DND-41 (cell line): ENCODE data around the gene RSPRY1.

Experiments used
- ATAC-seq: fragments of 200-7000 bp; cut with Tn5 transposase; 3 replicates; pipeline ENCODE4 v1.9.1; 2021; ENCODE audit warnings: low read depth; ENCODE audit not compliant: insufficient read depth
- DNase-seq: peaks from one replicate; pipeline ENCODE4 v3.0.0-alpha.2; 2020
- H2AFZ ChIP-seq: 2 replicates; pipeline ENCODE4 v1.6.0; 2012; ENCODE audit warnings: low read depth, low read length
- H3K27ac ChIP-seq: 2 replicates; pipeline ENCODE4 v1.5.1; 2012; ENCODE audit warnings: low read length, inconsistent platforms
- H3K27me3 ChIP-seq: fragments of 200-600 bp; sonication (generic); 2 replicates; pipeline ENCODE4 v1.6.0; 2012; ENCODE audit warnings: low read length, mild to moderate bottlenecking, inconsistent platforms; ENCODE audit not compliant: insufficient read depth, poor library complexity
- H3K36me3 ChIP-seq: 2 replicates; pipeline ENCODE4 v1.5.1; 2012; ENCODE audit warnings: low read length, inconsistent platforms; ENCODE audit not compliant: insufficient read depth
- H3K4me1 ChIP-seq: 2 replicates; pipeline ENCODE4 v1.5.1; 2012; ENCODE audit warnings: mild to moderate bottlenecking, low read length; ENCODE audit not compliant: insufficient read depth
- H3K4me2 ChIP-seq: 2 replicates; pipeline ENCODE4 v1.6.0; 2012; ENCODE audit warnings: mild to moderate bottlenecking, moderate library complexity, low read length, inconsistent platforms; ENCODE audit not compliant: insufficient read depth
- H3K4me3 ChIP-seq, 2 experiments: fragments of 200-600 bp in 1 of 2; shearing (Covaris generic) in 1 of 2; 2 replicates each; pipeline ENCODE4 v1.5.1; 2012 to 2016; ENCODE audit warnings: inconsistent platforms in 2 of 2, low read length in 2 of 2, mild to moderate bottlenecking in 2 of 2, low read depth in 1 of 2, moderate library complexity in 1 of 2
- H3K79me2 ChIP-seq: 2 replicates; pipeline ENCODE4 v1.6.0; 2012; ENCODE audit warnings: low read length, inconsistent platforms; ENCODE audit not compliant: insufficient read depth
- H3K9ac ChIP-seq: 2 replicates; pipeline ENCODE4 v1.6.0; 2012; ENCODE audit warnings: low read depth, mild to moderate bottlenecking, inconsistent platforms, low read length, moderate library complexity
- H3K9me3 ChIP-seq: 2 replicates; pipeline ENCODE4 v1.5.1; 2012; ENCODE audit warnings: low read length, moderate library complexity, mild to moderate bottlenecking, inconsistent platforms; ENCODE audit not compliant: insufficient read depth, severe bottlenecking
- H4K20me1 ChIP-seq: 2 replicates; pipeline ENCODE4 v1.6.0; 2012; ENCODE audit warnings: low read length; ENCODE audit not compliant: insufficient read depth
- EZH2 ChIP-seq: IDR thresholded peaks from 3 replicates; pipeline ENCODE4 v1.6.1; 2012; ENCODE audit warnings: borderline replicate concordance, low read depth, mild to moderate bottlenecking, moderate library complexity, low read length, inconsistent platforms; ENCODE audit not compliant: severe bottlenecking
- TF ChIP-seq, protein P1 (sequence below): IDR thresholded peaks from 2 replicates; pipeline ENCODE4 v1.5.1; 2012; ENCODE audit warnings: borderline replicate concordance, low read length, moderate library complexity, mild to moderate bottlenecking; ENCODE audit not compliant: poor library complexity, severe bottlenecking; ENCODE audit errors: extremely low read depth

The RSPRY1 gene

DNA sequence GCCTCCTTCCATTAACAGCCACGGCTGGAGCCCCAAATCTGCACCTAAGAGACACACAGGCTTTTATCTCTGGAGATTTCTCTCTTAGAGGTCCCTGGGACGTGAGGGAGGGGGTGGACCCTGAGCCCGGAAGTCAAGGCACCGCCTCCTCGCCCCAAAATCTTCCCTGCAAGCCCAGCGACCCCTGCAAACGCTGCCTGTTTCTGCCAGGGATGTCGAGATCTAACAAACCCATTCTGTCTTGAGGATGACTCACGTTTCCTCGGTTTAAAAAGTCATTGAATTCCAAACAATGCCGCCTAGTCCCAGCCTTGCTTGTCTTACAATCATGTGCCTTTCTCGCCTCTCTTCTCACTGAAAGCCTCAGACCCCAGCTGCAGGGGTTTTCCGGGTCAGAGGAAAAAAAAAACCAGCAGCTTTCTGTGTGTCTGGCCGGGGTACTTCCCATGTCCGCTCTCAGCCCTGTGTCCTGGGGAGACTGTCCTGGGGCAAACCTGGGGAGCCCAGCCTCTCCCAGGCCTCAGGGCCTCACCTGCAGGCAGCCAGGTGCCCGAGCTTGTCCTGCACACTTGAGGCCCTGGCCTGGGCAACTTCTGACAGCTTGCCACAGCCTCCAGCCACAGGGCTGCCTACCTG is 74.3 kb downstream of the RSPRY1 start:
- H3K27me3 ChIP-seq: no peaks in the 10 kb centered on the region
- peaks cover 2% of the 10 kb centered on the region; the same call in 1 of the 2 replicates for H3K4me1 ChIP-seq
- H3K27ac ChIP-seq: no peak overlapping the region
- TF ChIP-seq EZH2: no peak
- TF ChIP-seq, protein P1, sequence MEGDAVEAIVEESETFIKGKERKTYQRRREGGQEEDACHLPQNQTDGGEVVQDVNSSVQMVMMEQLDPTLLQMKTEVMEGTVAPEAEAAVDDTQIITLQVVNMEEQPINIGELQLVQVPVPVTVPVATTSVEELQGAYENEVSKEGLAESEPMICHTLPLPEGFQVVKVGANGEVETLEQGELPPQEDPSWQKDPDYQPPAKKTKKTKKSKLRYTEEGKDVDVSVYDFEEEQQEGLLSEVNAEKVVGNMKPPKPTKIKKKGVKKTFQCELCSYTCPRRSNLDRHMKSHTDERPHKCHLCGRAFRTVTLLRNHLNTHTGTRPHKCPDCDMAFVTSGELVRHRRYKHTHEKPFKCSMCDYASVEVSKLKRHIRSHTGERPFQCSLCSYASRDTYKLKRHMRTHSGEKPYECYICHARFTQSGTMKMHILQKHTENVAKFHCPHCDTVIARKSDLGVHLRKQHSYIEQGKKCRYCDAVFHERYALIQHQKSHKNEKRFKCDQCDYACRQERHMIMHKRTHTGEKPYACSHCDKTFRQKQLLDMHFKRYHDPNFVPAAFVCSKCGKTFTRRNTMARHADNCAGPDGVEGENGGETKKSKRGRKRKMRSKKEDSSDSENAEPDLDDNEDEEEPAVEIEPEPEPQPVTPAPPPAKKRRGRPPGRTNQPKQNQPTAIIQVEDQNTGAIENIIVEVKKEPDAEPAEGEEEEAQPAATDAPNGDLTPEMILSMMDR: no peak
- DNase-seq (peak; percentile 55), ATAC-seq (peak; percentile 72)
- H3K9me3 ChIP-seq: no peaks in the 10 kb centered on the region
- H3K4me3 ChIP-seq: no peak overlapping the region
- no peak overlapping the region for H3K4me2 ChIP-seq
- H3K36me3 ChIP-seq: no peaks in the 10 kb centered on the region
- H3K79me2 ChIP-seq: no peaks in the 10 kb centered on the region
- 0 out of 2 replicates have a peak overlapping the region, but pooled peaks have one; percentile 25 for H2AFZ ChIP-seq
- no peaks in the 10 kb centered on the region for H4K20me1 ChIP-seq
- no peak overlapping the region for H3K9ac ChIP-seq

DNA sequence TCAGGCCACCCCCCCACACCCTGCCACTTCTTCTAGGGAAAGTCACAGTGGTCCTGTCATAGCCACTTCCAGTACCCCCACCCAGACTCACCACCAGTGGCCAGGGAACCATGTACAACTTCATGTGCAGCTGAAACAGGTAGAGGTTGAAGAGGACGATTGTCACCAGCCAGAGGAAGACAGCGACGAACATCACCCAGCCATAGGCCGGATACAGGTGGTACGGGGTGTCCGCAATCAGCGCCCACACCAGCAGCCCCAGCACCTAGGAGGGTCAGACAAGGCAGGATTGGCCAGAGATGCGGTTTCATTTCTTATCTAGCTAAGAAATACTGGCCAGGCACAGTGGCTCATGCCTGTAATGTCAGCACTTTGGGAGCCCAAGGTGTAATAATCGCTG is 75.7 kb downstream of the RSPRY1 start:
- no peaks in the 10 kb centered on the region for H4K20me1 ChIP-seq
- TF ChIP-seq EZH2: no peak
- TF ChIP-seq, protein P1: no peak
- no peak for ATAC-seq
- no peak overlapping the region for H3K4me2 ChIP-seq
- peaks cover 12% of the 10 kb centered on the region for H3K4me1 ChIP-seq
- no peak overlapping the region for H3K9ac ChIP-seq
- no peak overlapping the region for H3K27ac ChIP-seq
- no peaks in the 10 kb centered on the region for H3K27me3 ChIP-seq
- H3K36me3 ChIP-seq: no peaks in the 10 kb centered on the region
- H3K9me3 ChIP-seq: no peaks in the 10 kb centered on the region
- no peaks in the 10 kb centered on the region for H3K79me2 ChIP-seq
- H3K4me3 ChIP-seq: no peak overlapping the region
- DNase-seq: no peak
- no peak overlapping the region for H2AFZ ChIP-seq

DNA sequence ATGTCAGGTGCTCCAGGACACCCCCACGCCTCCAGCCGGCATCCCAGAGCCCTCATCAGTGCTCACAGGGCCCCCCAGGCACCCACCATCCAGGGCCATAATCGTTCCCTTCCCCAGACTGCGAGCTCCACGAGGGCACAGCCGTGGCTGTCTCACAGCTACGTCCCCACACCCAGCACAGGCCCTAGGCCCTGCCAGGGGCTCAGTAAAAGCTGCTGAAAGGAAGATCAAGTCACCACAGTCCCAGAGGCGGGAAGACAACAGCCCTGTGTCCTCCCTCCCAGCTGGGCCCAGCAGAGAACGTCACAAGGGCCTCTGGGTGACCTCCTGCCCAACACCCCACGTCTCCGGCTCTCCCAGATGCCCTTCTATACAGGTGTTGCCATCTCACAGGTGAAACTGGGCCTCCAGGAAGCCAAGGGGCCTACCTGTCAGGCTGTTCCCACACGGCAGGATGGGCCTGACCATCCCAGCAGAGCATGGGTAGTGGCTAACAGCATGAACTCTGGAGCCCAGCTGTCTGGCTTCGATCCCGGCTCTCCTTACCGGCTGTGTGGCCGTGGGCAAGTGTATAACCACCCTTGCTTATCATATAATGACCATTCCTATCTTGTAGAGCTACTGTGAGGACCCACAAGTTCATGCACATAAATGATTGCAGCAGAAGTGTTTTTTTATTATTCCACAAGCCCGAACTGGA is 76.9 kb downstream of the RSPRY1 start:
- ATAC-seq (no peak), DNase-seq (no peak)
- H3K4me1 ChIP-seq: peaks cover 23% of the 10 kb centered on the region
- H3K27ac ChIP-seq: no peak overlapping the region
- H3K27me3 ChIP-seq: no peaks in the 10 kb centered on the region
- no peak for TF ChIP-seq EZH2
- TF ChIP-seq, protein P1: no peak
- H3K9me3 ChIP-seq: no peaks in the 10 kb centered on the region
- no peaks in the 10 kb centered on the region for H3K36me3 ChIP-seq
- no peaks in the 10 kb centered on the region for H3K79me2 ChIP-seq
- H3K9ac ChIP-seq: no peak overlapping the region
- no peaks in the 10 kb centered on the region for H4K20me1 ChIP-seq
- no peak overlapping the region for H3K4me3 ChIP-seq
- no peak overlapping the region for H2AFZ ChIP-seq
- H3K4me2 ChIP-seq: no peak overlapping the region
